RCC 7860 (cell line): ENCODE results near the gene SKAP1.

Experiments
- DNase-seq: peaks from one replicate; pipeline ENCODE4 v3.0.0-alpha.2; 2015; ENCODE audit warnings: low spot score
- FAIRE-seq: peaks from 2 replicates; lab custom pipeline; 2012; peaks lifted over from hg19 to GRCh38; lab: Jason Lieb, UNC

SKAP1 gene

DNA sequence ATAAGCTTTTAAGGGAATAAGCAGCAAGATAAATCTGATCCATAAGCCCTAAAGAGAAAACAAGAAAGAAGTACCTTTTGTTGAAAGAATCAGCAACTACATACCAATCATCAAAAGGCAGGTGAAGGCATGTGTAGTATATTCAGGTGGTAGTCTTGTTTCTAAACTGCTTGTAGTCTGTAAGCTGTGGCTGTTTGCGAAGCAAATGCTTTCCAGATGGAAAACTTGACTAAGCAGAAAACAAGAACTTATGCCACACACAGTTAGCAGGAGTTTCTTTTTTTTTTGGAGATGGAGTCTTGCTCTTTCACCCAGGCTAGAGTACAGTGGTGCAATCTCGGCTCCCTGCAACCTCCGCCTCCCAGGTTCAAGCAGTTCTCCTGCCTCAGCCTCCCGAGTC lies 334.4 kb downstream of the SKAP1 start:
- DNase-seq (no peak), FAIRE-seq (no peak)

DNA sequence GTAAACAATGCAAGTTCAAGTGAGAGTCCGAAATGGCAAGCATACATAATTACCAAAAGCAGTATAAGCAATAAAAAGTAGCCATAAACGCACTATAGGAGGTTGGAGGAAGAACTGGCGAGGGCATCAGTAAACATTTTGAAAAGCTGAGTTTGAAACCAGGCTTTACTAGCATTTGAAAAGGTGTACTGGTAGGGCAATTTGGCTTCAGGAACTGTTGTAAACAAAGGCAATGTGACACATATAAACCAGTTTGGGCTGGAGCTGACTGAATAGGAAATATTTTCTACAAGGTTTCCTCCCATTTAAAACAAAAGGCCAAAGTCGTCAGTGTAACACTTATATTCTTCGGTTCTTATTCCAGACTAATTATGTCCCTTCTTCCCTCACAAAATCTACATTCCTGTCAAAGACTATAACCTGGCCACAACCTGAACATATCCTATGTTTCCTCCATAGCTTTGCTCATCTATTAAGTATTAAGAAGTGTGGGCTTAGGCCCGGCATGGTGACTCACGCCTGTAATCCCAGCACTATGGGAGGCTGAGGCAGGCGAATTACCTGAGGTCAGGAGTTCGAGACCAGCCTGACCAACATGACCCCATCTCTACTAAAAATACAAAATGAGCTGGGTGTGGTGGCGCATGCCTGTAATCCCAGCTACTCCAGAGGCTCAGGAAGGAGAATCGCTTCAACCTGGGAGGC lies 336.5 kb downstream of the SKAP1 start:
- FAIRE-seq: no peak
- no peak for DNase-seq

DNA sequence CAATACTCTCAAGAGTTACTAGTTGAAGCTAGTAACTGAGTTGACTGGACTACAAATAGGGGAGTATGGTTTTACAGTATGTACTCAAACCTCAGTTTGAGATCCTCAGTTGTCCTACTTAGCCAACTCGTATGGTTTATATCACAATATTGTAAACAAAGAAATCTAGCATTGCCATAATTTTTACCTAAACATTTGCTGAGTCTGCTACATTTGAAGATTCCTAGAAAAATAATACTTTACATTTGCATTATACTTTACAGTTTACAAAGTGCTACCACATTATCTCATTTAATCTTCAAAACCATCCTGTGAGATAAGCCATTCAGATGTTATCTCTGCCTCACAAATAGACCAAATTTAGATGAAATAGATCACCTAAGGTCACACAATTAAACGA lies 345.1 kb downstream of the SKAP1 start:
- DNase-seq: no peak
- FAIRE-seq: no peak
